ENCODE data around the gene PCGF1. TPM values are rescaled to one million over a fixed set of nuclear protein-coding genes. Genes with fewer than 3 reads are reported as not detected.

PCGF1 gene
- total RNA-seq, 1 experiment from 2014 or later: 39.9 TPM

GRCh38 chr2:74505448-74506246, 1.8 kb downstream of the PCGF1 start (continued):
- no peak for TF ChIP-seq REST (IDR thresholded peaks at IDR 0.05; ENCODE audit: low read depth)

GRCh38 chr2:74504591-74504990, 2.9 kb downstream of the PCGF1 start:
- Histone ChIP-seq H3K9ac (ENCODE audit: low read length) (no peak overlapping the region), H2AFZ (ENCODE audit: low read depth, low read length, poor library complexity, severe bottlenecking) (no peak overlapping the region), H3K4me1 (ENCODE audit: control insufficient read depth in 1 of 2, insufficient read depth in 2 of 2, low read length in 2 of 2) (peaks cover 30 to 64% of the 10 kb centered on the region in 2 experiments), H3K9me3 (ENCODE audit: control insufficient read depth in 1 of 2, insufficient read depth in 1 of 2, low read depth in 1 of 2, low read length in 2 of 2) (no peaks in the 10 kb centered on the region), H3K4me3 (replicated peaks in 1 of 2; ENCODE audit: low read depth in 1 of 2, low read length in 2 of 2) (no peak overlapping the region), H4K20me1 (ENCODE audit: insufficient read depth) (no peaks in the 10 kb centered on the region), H3K79me2 (ENCODE audit: insufficient read depth, low read length) (peaks cover 22% of the 10 kb centered on the region), H3K27ac (ENCODE audit: low read depth, low read length) (no peak overlapping the region), H3K9me2 (ENCODE audit: insufficient read depth) (no peaks in the 10 kb centered on the region), H3K4me2 (ENCODE audit: low read length) (no peak overlapping the region), H3K36me3 (ENCODE audit: control insufficient read depth in 1 of 2, insufficient read depth in 2 of 2, low read length in 2 of 2) (peaks cover 3 to 16% of the 10 kb centered on the region in 2 experiments; a peak in 2 of 4 replicates), H3K27me3 (ENCODE audit: insufficient read depth, low read length) (no peaks in the 10 kb centered on the region)
- no peak for ATAC-seq
- CTCF ChIA-PET: interaction anchor here (1.7 to 1.8 kb wide), 2 partner anchors 21 to 27 kb away, joined by 4 to 9 read pairs; partner anchors contain the start of genes CCDC142 and TTC31
- intact Hi-C loops (cut with micrococcal nuclease): no loop called here
- POLR2A ChIA-PET: interaction anchor here (1.5 kb wide), 1 partner anchor 27 kb away, joined by 4 read pairs; no protein-coding TSS in a partner anchor
- DNase-seq (ENCODE audit: low read depth, low spot score): no peak
- no peak; the same call in 1 of the 2 replicates for TF ChIP-seq POLR2AphosphoS5 (IDR thresholded peaks at IDR 0.05; ENCODE audit: low read depth, low read length)
- TF ChIP-seq ATF3 (IDR thresholded peaks at IDR 0.05): no peak
- TF ChIP-seq CBX3 (IDR thresholded peaks at IDR 0.05; ENCODE audit: low read depth): no peak
- TF ChIP-seq EZH2phosphoT487 (IDR thresholded peaks at IDR 0.05; ENCODE audit: borderline replicate concordance): no peak
- TF ChIP-seq SIN3A (IDR thresholded peaks at IDR 0.05; ENCODE audit: low read depth): no peak
- RAD21 ChIA-PET (ENCODE audit: low non-redundant PET in 1 of 2, low total read pairs in 2 of 2, uncharacterized antibody in 2 of 2, unreplicated experiment in 2 of 2): no interaction called here
- BruUV-seq (replicated peaks): no TSS peak
